GM12878 (cell line): ENCODE data around the gene BCL10. TPM values are rescaled to one million over a fixed set of nuclear protein-coding genes. Genes with fewer than 3 reads are reported as not detected.

ENCODE experiments used
- ATAC-seq: fragments of 200-7000 bp; cut with Tn5 transposase; 3 replicates; pipeline ENCODE4 v1.9.1; 2020; ENCODE audit warnings: mild to moderate bottlenecking, moderate library complexity
- BruUV-seq: library from RNA; stranded (reverse); fragments of 400-500 nt; replicated peaks from 2 replicates; lab custom pipeline; 2021; lab: Mats Ljungman, UMichigan
- CTCF ChIA-PET: fragments of 300-600 bp; sonication (Branson Sonifier 250); formaldehyde crosslinking; extraction: SDS; loops from one replicate; lab custom pipeline; 2021; ENCODE audit warnings: inconsistent platforms; lab: Yijun Ruan, JAX
- POLR2A ChIA-PET: fragments of 350-600 bp; formaldehyde crosslinking; extraction: SDS; loops from one replicate; lab custom pipeline; 2021; ENCODE audit warnings: inconsistent platforms; lab: Charles Lee
- RAD21 ChIA-PET: fragments of 300-600 bp; sonication (Branson Sonifier 250); formaldehyde crosslinking; loops from one replicate; lab custom pipeline; 2023; ENCODE audit warnings: antibody characterized with exemption; ENCODE audit not compliant: unreplicated experiment; lab: Charles Lee
- SMC1A ChIA-PET: fragments of 300-600 bp; sonication (Branson Sonifier 250); formaldehyde crosslinking; loops from one replicate; lab custom pipeline; 2023; ENCODE audit not compliant: unreplicated experiment, uncharacterized antibody; lab: Charles Lee
- DNase-seq: peaks from one replicate; pipeline ENCODE4 v3.0.0-alpha.2; 2011; ENCODE audit warnings: low read depth, low spot score
- FAIRE-seq: peaks from 3 replicates; lab custom pipeline; 2011; peaks lifted over from hg19 to GRCh38; lab: Jason Lieb, UNC
- H2AFZ ChIP-seq: 2 replicates; pipeline ENCODE4 v1.6.0; 2011; ENCODE audit warnings: low read depth, low read length, control low read depth; ENCODE audit not compliant: control insufficient read depth
- H3K27ac ChIP-seq: 2 replicates; pipeline ENCODE4 v1.5.1; 2011; ENCODE audit warnings: control low read depth; ENCODE audit not compliant: control insufficient read depth, insufficient read depth
- H3K27me3 ChIP-seq, 2 experiments: replicated peaks in 1 of 2; 2 replicates each; pipeline versions ENCODE4 v1.6.0 to v1.6.1; 2011; ENCODE audit warnings: low read length in 1 of 2; ENCODE audit not compliant: control insufficient read depth in 2 of 2, insufficient read depth in 2 of 2
- H3K36me3 ChIP-seq, 2 experiments: 2 replicates each; pipeline ENCODE4 v1.5.1; 2011; ENCODE audit warnings: low read length in 1 of 2; ENCODE audit not compliant: control insufficient read depth in 2 of 2, insufficient read depth in 2 of 2
- H3K4me1 ChIP-seq: 2 replicates; pipeline ENCODE4 v1.6.1; 2011; ENCODE audit warnings: mild to moderate bottlenecking, low read length, moderate library complexity, mixed read lengths; ENCODE audit not compliant: control insufficient read depth, insufficient read depth
- H3K4me2 ChIP-seq: 2 replicates; pipeline ENCODE4 v1.6.0; 2011; ENCODE audit warnings: control low read depth; ENCODE audit not compliant: control insufficient read depth, insufficient read depth
- H3K4me3 ChIP-seq: fragments of 200-600 bp; sonication (generic); 2 replicates; pipeline ENCODE4 v1.5.1; 2016
- H3K79me2 ChIP-seq: 2 replicates; pipeline ENCODE4 v1.6.0; 2011; ENCODE audit warnings: low read length; ENCODE audit not compliant: control insufficient read depth, insufficient read depth
- H3K9ac ChIP-seq: 2 replicates; pipeline ENCODE4 v1.8.0; 2011; ENCODE audit warnings: low read length, control low read depth, mixed read lengths; ENCODE audit not compliant: control insufficient read depth, insufficient read depth
- H3K9me3 ChIP-seq: replicated peaks from 3 replicates; pipeline ENCODE4 v1.5.1; 2011; ENCODE audit warnings: mild to moderate bottlenecking, low read length; ENCODE audit not compliant: control insufficient read depth, insufficient read depth
- H4K20me1 ChIP-seq: 2 replicates; pipeline ENCODE4 v1.6.0; 2011; ENCODE audit not compliant: control insufficient read depth, insufficient read depth
- BCL3 ChIP-seq: IDR thresholded peaks from 2 replicates; pipeline ENCODE4 v1.6.1; 2011; ENCODE audit warnings: borderline replicate concordance, low read depth, mild to moderate bottlenecking, moderate library complexity, low read length; ENCODE audit not compliant: insufficient read depth, poor library complexity, severe bottlenecking
- BHLHE40 ChIP-seq, 2 experiments: fragments of 450-650 bp in 1 of 2; IDR thresholded peaks; 2 replicates each; pipeline ENCODE4 v1.6.1; 2011 to 2017; ENCODE audit warnings: low read depth in 2 of 2, borderline replicate concordance in 1 of 2, improper control_type of control experiment in 1 of 2, low read length in 1 of 2, mild to moderate bottlenecking in 1 of 2
- BRCA1 ChIP-seq: IDR thresholded peaks from 2 replicates; pipeline ENCODE4 v1.6.1; 2011; ENCODE audit warnings: low read depth, low read length, improper control_type of control experiment
- CTCF ChIP-seq, 3 experiments: IDR thresholded peaks in 2 of 3; conservative IDR thresholded peaks in 1 of 3; 2 replicates each; pipeline ENCODE4 v1.5.1; 2011; ENCODE audit warnings: low read depth in 3 of 3, low read length in 3 of 3, mild to moderate bottlenecking in 3 of 3, control low read depth in 2 of 3, moderate library complexity in 2 of 3, inconsistent platforms in 1 of 3, mixed read lengths in 1 of 3; ENCODE audit not compliant: control insufficient read depth in 2 of 3, insufficient read depth in 1 of 3; ENCODE audit errors: extremely low read depth in 1 of 3
- EGR1 ChIP-seq, 2 experiments: IDR thresholded peaks; 1 replicate in 1 of 2; 2 replicates in 1 of 2; pipeline ENCODE4 v1.6.1; 2011 to 2012; ENCODE audit warnings: low read depth in 2 of 2, low read length in 2 of 2, borderline replicate concordance in 1 of 2, mild to moderate bottlenecking in 1 of 2, moderate library complexity in 1 of 2
- GATAD2B ChIP-seq: fragments of 450-650 bp; conservative IDR thresholded peaks from 2 replicates; pipeline ENCODE4 v1.6.1; 2017; ENCODE audit warnings: low read depth, mild to moderate bottlenecking, moderate library complexity
- IKZF1 ChIP-seq: fragments of 450-650 bp; conservative IDR thresholded peaks from 2 replicates; pipeline ENCODE4 v1.6.1; 2017; ENCODE audit warnings: antibody characterized with exemption, mild to moderate bottlenecking
- MTA2 ChIP-seq: fragments of 450-650 bp; IDR thresholded peaks from 2 replicates; pipeline ENCODE4 v1.6.1; 2016; ENCODE audit warnings: low read depth, mild to moderate bottlenecking, moderate library complexity
- MYC ChIP-seq: IDR thresholded peaks from 2 replicates; pipeline ENCODE4 v1.6.1; 2011; ENCODE audit warnings: mild to moderate bottlenecking, low read length, moderate library complexity, inconsistent platforms; ENCODE audit not compliant: insufficient read depth, insufficient replicate concordance, insufficient read length, severe bottlenecking
- PAX8 ChIP-seq: fragments of 450-650 bp; IDR thresholded peaks from 2 replicates; pipeline ENCODE4 v1.6.1; 2017; ENCODE audit warnings: mild to moderate bottlenecking, moderate library complexity
- POLR2AphosphoS5 ChIP-seq: IDR thresholded peaks from 2 replicates; pipeline ENCODE4 v1.6.1; 2011; ENCODE audit warnings: mild to moderate bottlenecking, low read length, inconsistent platforms
- SP1 ChIP-seq: IDR thresholded peaks from one replicate; pipeline ENCODE4 v1.6.1; 2011; ENCODE audit warnings: low read depth, low read length
- SUPT20H ChIP-seq: IDR thresholded peaks from 2 replicates; pipeline ENCODE4 v1.6.1; 2011; ENCODE audit warnings: low read depth, mild to moderate bottlenecking, low read length, moderate library complexity, borderline replicate concordance; ENCODE audit not compliant: control insufficient read depth
- WGBS: methylation state at CpG from one replicate; pipeline ENCODE4 v1.1.6; 2016; ENCODE audit warnings: low lambda C conversion rate; ENCODE audit not compliant: insufficient replicate concordance, insufficient coverage; ENCODE audit errors: missing lambda C conversion rate; 5-methylcytosine and 5-hydroxymethylcytosine counted together
- in situ Hi-C: fragments of 300-500 bp; cut with MboI; formaldehyde crosslinking; loops from 9 replicates; pipeline ENCODE4 v1.14.3; 2018; ENCODE audit warnings: mixed read lengths
- intact Hi-C: fragments of 100-400 bp; cut with micrococcal nuclease; formaldehyde crosslinking; loops from one replicate; pipeline ENCODE4 v1.14.2; 2022; ENCODE audit not compliant: unreplicated experiment
- polyA plus RNA-seq, 11 experiments: library from polyadenylated mRNA; depleted of rRNA in 4 of 11; unstranded in 6 of 11; stranded (reverse) in 5 of 11; fragments of >200 nt; fragmentation: Nextera tagmentation in 4 of 11; fragmentation: Illumina TruSeq in 1 of 11; extraction: Ambion mirVana in 4 of 11; extraction: Trizol in 1 of 11; gene quantifications; 1 replicate in 1 of 11; 2 replicates in 10 of 11; pipeline versions ENCODE4 v1.2.1 to v1.2.3, GENCODE V29; 2011 to 2016; ENCODE audit warnings: inconsistent platforms in 2 of 11, missing spikeins in 2 of 11, low read depth in 1 of 11
- total RNA-seq, 4 experiments: library from RNA; depleted of rRNA in 3 of 4; stranded (reverse); fragments of >200 nt in 3 of 4; fragmentation: Illumina TruSeq in 1 of 4; extraction: Trizol in 1 of 4; gene quantifications; 2 replicates each; pipeline versions ENCODE4 v1.2.1 to v1.2.3, GENCODE V29; 2013 to 2021
- TF ChIP-seq, protein P1 (sequence below): fragments of 450-650 bp; IDR thresholded peaks from 2 replicates; pipeline ENCODE4 v1.6.1; 2016; ENCODE audit warnings: mild to moderate bottlenecking

BCL10 gene
- total and polyA plus RNA-seq, 10 of the 15 experiments (the other 5 are each of a cell fraction or from before 2014, with no cell fraction given) = 10.6 to 35.2 (median 19.5) TPM

GRCh38 chr1:85295654-85296053 is 19.2 kb upstream of the BCL10 start (continued):
- TF ChIP-seq, protein P1, sequence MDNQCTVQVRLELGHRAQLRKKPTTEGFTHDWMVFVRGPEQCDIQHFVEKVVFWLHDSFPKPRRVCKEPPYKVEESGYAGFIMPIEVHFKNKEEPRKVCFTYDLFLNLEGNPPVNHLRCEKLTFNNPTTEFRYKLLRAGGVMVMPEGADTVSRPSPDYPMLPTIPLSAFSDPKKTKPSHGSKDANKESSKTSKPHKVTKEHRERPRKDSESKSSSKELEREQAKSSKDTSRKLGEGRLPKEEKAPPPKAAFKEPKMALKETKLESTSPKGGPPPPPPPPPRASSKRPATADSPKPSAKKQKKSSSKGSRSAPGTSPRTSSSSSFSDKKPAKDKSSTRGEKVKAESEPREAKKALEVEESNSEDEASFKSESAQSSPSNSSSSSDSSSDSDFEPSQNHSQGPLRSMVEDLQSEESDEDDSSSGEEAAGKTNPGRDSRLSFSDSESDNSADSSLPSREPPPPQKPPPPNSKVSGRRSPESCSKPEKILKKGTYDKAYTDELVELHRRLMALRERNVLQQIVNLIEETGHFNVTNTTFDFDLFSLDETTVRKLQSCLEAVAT = no peak
- TF ChIP-seq POLR2AphosphoS5 (no peak), CTCF (IDR thresholded peaks at IDR 0.05 in 2 of 3, conservative IDR thresholded peaks at IDR 0.05 in 1 of 3; ENCODE audit: control insufficient read depth in 2 of 3, extremely low read depth in 1 of 3, insufficient read depth in 1 of 3, low read depth in 3 of 3, low read length in 3 of 3) (no peak), PAX8 (no peak), BRCA1 (no peak), IKZF1 (no peak), EGR1 (IDR thresholded peaks at IDR 0.05; ENCODE audit: borderline replicate concordance in 1 of 2, low read depth in 2 of 2, low read length in 2 of 2) (no peak), SUPT20H (no peak)
- TF ChIP-seq, all 136 proteins: peak for 0

DNA sequence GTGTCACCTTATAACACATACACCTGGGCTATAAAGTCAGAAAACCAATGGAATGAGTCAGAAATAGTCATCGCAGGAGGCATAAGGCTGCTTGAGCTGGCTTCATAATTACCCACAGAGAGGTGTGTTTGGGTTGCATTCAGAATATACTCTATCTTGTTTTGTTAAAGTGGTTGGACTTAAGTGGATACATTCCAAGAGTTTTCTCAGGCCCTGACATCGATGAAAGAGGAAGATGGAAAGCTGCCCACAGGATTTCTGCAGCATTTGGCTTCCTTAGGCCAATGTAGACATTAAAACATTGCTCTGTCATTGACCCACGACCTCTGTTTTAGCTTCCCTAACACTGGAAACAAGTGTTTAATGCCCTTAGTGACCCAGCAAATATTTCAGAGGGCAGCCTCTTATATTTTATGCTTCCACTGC is 18.6 kb upstream of the BCL10 start:
- ChIA-PET POLR2A (no interaction called here), RAD21 (no interaction called here), SMC1A (no interaction called here), CTCF (interaction anchor here (1.3 kb wide), 1 partner anchor 35 kb away, joined by 3 read pairs; no protein-coding TSS in a partner anchor)
- BruUV-seq = no TSS peak
- ATAC-seq = no peak
- no peak overlapping the region for H3K4me3 ChIP-seq
- WGBS = 47% methylated on average over 3 of the region's 3 CpGs
- no peak for DNase-seq
- FAIRE-seq = no peak
- H3K27me3 ChIP-seq = no peaks in the 10 kb centered on the region
- in situ Hi-C loops (no loop called here), intact Hi-C loops (no loop called here)
- no peak overlapping the region for H2AFZ ChIP-seq
- no peak overlapping the region for H3K4me2 ChIP-seq
- no peaks in the 10 kb centered on the region for H3K36me3 ChIP-seq
- H3K4me1 ChIP-seq = peaks cover 11% of the 10 kb centered on the region
- no peaks in the 10 kb centered on the region for H3K79me2 ChIP-seq
- H3K9me3 ChIP-seq = no peaks in the 10 kb centered on the region
- no peak overlapping the region for H3K27ac ChIP-seq
- no peak overlapping the region for H3K9ac ChIP-seq
- no peaks in the 10 kb centered on the region for H4K20me1 ChIP-seq
- TF ChIP-seq SUPT20H (no peak), BHLHE40 (IDR thresholded peaks at IDR 0.05; ENCODE audit: borderline replicate concordance in 1 of 2, low read depth in 2 of 2, low read length in 1 of 2) (no peak), SP1 (no peak), BCL3 (no peak), GATAD2B (no peak), MYC (no peak), MTA2 (no peak)
